BLaER1 treated with 17β-estradiol and CSF1 and Interleukin-3, amounts not matched to agents 10 nM and 100 nM (cell line): ENCODE measurements around the gene RUBCNL.
A peak's percentile ranks its signal among the peaks of the same experiment; 100 is the strongest.
"Not testable (repeated sequence)": the region's sequence is repeated elsewhere in the genome, so short reads cannot be mapped to it uniquely, and the experiment has no call there.

Experiments used
- H3K27ac ChIP-seq, 11 experiments: shearing (Covaris generic); formaldehyde crosslinking; 2 replicates each; pipeline ENCODE4 v1.8.1; 2022
- H3K27me3 ChIP-seq, 11 experiments: shearing (Covaris generic); formaldehyde crosslinking; 2 replicates each; pipeline ENCODE4 v1.8.1; 2022
- H3K36me3 ChIP-seq, 11 experiments: shearing (Covaris generic); formaldehyde crosslinking; 2 replicates each; pipeline ENCODE4 v1.8.1; 2022
- H3K4me1 ChIP-seq, 10 experiments: shearing (Covaris generic); formaldehyde crosslinking; 2 replicates each; pipeline ENCODE4 v1.8.1; 2022
- H3K4me2 ChIP-seq, 11 experiments: shearing (Covaris generic); formaldehyde crosslinking; 2 replicates each; pipeline ENCODE4 v1.8.1; 2022
- H3K4me3 ChIP-seq, 10 experiments: shearing (Covaris generic); formaldehyde crosslinking; 2 replicates each; pipeline ENCODE4 v1.8.1; 2022
- H3K9ac ChIP-seq, 11 experiments: shearing (Covaris generic); formaldehyde crosslinking; 2 replicates each; pipeline ENCODE4 v1.8.1; 2022
- H3K9me3 ChIP-seq, 11 experiments: shearing (Covaris generic); formaldehyde crosslinking; replicated peaks in 1 of 11; 2 replicates each; pipeline ENCODE4 v1.8.1; 2022
- H4K20me1 ChIP-seq, 11 experiments: shearing (Covaris generic); formaldehyde crosslinking; 2 replicates each; pipeline ENCODE4 v1.8.1; 2022
- Cebpa-rat ChIP-seq, 11 experiments: shearing (Covaris generic); IDR thresholded peaks; 2 replicates each; pipeline ENCODE4 v1.8.1; 2022

Gene RUBCNL

GRCh38 chr13:46380242-46380641 lies 6.8 kb downstream of the RUBCNL start:
- Histone ChIP-seq H3K4me1 (peaks cover 23 to 47% (median 26%) of the 10 kb centered on the region in 10 experiments), H3K27me3 (peaks cover 0 to 9% (median 7%) of the 10 kb centered on the region in 11 experiments; a peak in 18 of 22 replicates), H3K4me2 (0 out of 22 replicates have a peak overlapping the region, but pooled peaks of 1 of the 11 experiments have one; percentile 0), H3K27ac (no peak overlapping the region), H4K20me1 (no peaks in the 10 kb centered on the region), H3K9me3 (no peaks in the 10 kb centered on the region), H3K9ac (no peak overlapping the region), H3K4me3 (no peak overlapping the region), H3K36me3 (no peaks in the 10 kb centered on the region)
- no peak for TF ChIP-seq Cebpa-rat (IDR thresholded peaks at IDR 0.05)

- Histone ChIP-seq H3K4me3 (no peak overlapping the region), H4K20me1 (no peaks in the 10 kb centered on the region), H3K9me3 (peaks cover 0 to 5% (median 0%) of the 10 kb centered on the region in 11 experiments; a peak in 1 of 22 replicates), H3K27ac (no peak overlapping the region), H3K27me3 (peaks cover 0 to 2% (median under 1%) of the 10 kb centered on the region in 11 experiments; a peak in 13 of 22 replicates), H3K36me3 (no peaks in the 10 kb centered on the region), H3K9ac (no peak overlapping the region), H3K4me2 (no peak overlapping the region), H3K4me1 (peaks cover 23 to 50% (median 29%) of the 10 kb centered on the region in 10 experiments)
- TF ChIP-seq Cebpa-rat (IDR thresholded peaks at IDR 0.05): no peak
Observed at GRCh38 chr13:46379611-46380010, 7.4 kb downstream of the RUBCNL start.

GRCh38 chr13:46378411-46378810 lies 8.6 kb downstream of the RUBCNL start:
- no peak overlapping the region for H3K27ac ChIP-seq
- H3K27me3 ChIP-seq: no peaks in the 10 kb centered on the region
- TF ChIP-seq Cebpa-rat (IDR thresholded peaks at IDR 0.05): no peak
- no peak overlapping the region for H3K4me2 ChIP-seq
- no peaks in the 10 kb centered on the region for H4K20me1 ChIP-seq
- no peak overlapping the region for H3K9ac ChIP-seq
- no peaks in the 10 kb centered on the region for H3K36me3 ChIP-seq
- peaks cover 0 to 5% (median 0%) of the 10 kb centered on the region in 11 experiments; a peak in 1 of 22 replicates for H3K9me3 ChIP-seq
- peaks cover 19 to 46% (median 26%) of the 10 kb centered on the region in 10 experiments for H3K4me1 ChIP-seq
- H3K4me3 ChIP-seq: no peak overlapping the region

GRCh38 chr13:46377554-46377953 lies 9.5 kb downstream of the RUBCNL start:
- H3K27me3 ChIP-seq: no peaks in the 10 kb centered on the region
- H3K4me1 ChIP-seq: peaks cover 20 to 42% (median 23%) of the 10 kb centered on the region in 10 experiments
- no peak overlapping the region for H3K9ac ChIP-seq
- no peaks in the 10 kb centered on the region for H4K20me1 ChIP-seq
- peak overlapping the region in 1 of 11 experiments; percentile 12; a peak in 1 of 22 replicates for H3K4me2 ChIP-seq
- no peak overlapping the region for H3K4me3 ChIP-seq
- peaks cover 0 to 5% (median 0%) of the 10 kb centered on the region in 11 experiments; a peak in 1 of 22 replicates for H3K9me3 ChIP-seq
- no peaks in the 10 kb centered on the region for H3K36me3 ChIP-seq
- TF ChIP-seq Cebpa-rat (IDR thresholded peaks at IDR 0.05): no peak
- H3K27ac ChIP-seq: no peak overlapping the region

- Histone ChIP-seq H3K4me3 (no peak overlapping the region), H3K36me3 (no peaks in the 10 kb centered on the region), H4K20me1 (no peaks in the 10 kb centered on the region), H3K27ac (no peak overlapping the region), H3K4me2 (peak overlapping the region in 6 of 11 experiments; percentile 19 to 53 (median 40); a peak in 10 of 22 replicates), H3K4me1 (peaks cover 21 to 39% (median 30%) of the 10 kb centered on the region in 10 experiments), H3K27me3 (no peaks in the 10 kb centered on the region), H3K9me3 (peaks cover 0 to 9% (median 0%) of the 10 kb centered on the region in 11 experiments; a peak in 3 of 22 replicates), H3K9ac (no peak overlapping the region)
- TF ChIP-seq Cebpa-rat (IDR thresholded peaks at IDR 0.05): no peak
Observed at GRCh38 chr13:46374710-46375109, 12.3 kb downstream of the RUBCNL start.

GRCh38 chr13:46373623-46374022 lies 13.4 kb downstream of the RUBCNL start:
- H3K36me3 ChIP-seq: no peaks in the 10 kb centered on the region
- 0 out of 22 replicates have a peak overlapping the region, but pooled peaks of 3 of the 11 experiments have one; percentile 37 to 59 (median 40) for H3K4me2 ChIP-seq
- no peak overlapping the region for H3K9ac ChIP-seq
- H3K9me3 ChIP-seq: peaks cover 0 to 9% (median 0%) of the 10 kb centered on the region in 11 experiments; a peak in 3 of 22 replicates
- H3K4me1 ChIP-seq: peaks cover 28 to 48% (median 37%) of the 10 kb centered on the region in 10 experiments
- H4K20me1 ChIP-seq: no peaks in the 10 kb centered on the region
- TF ChIP-seq Cebpa-rat (IDR thresholded peaks at IDR 0.05): no peak
- no peak overlapping the region; a peak in 1 of 22 replicates for H3K27ac ChIP-seq
- no peaks in the 10 kb centered on the region for H3K27me3 ChIP-seq
- no peak overlapping the region for H3K4me3 ChIP-seq

- not testable (repeated sequence) for H3K9me3 ChIP-seq, H3K9ac ChIP-seq, H4K20me1 ChIP-seq, H3K27me3 ChIP-seq, H3K27ac ChIP-seq, H3K36me3 ChIP-seq, H3K4me3 ChIP-seq
- H3K4me1 ChIP-seq: peaks cover 28 to 47% (median 37%) of the 10 kb centered on the region in 10 experiments
- peak overlapping the region in 10 of 11 experiments; percentile 32 to 64 (median 48); a peak in 20 of 22 replicates for H3K4me2 ChIP-seq
Observed at GRCh38 chr13:46372938-46373337, 14.1 kb downstream of the RUBCNL start.

GRCh38 chr13:46372071-46372470 lies 15.0 kb downstream of the RUBCNL start:
- H3K9ac ChIP-seq: no peak overlapping the region
- no peak overlapping the region; a peak in 1 of 22 replicates for H3K27ac ChIP-seq
- H3K27me3 ChIP-seq: no peaks in the 10 kb centered on the region
- H3K4me3 ChIP-seq: no peak overlapping the region
- H3K4me1 ChIP-seq: peaks cover 28 to 52% (median 37%) of the 10 kb centered on the region in 10 experiments
- no peaks in the 10 kb centered on the region for H4K20me1 ChIP-seq
- H3K36me3 ChIP-seq: no peaks in the 10 kb centered on the region
- no peak for TF ChIP-seq Cebpa-rat (IDR thresholded peaks at IDR 0.05)
- H3K4me2 ChIP-seq: peak overlapping the region in 5 of 11 experiments; percentile 5 to 64 (median 52); a peak in 6 of 22 replicates
- peaks cover 0 to 12% (median 0%) of the 10 kb centered on the region in 11 experiments; a peak in 3 of 22 replicates for H3K9me3 ChIP-seq

- TF ChIP-seq Cebpa-rat (IDR thresholded peaks at IDR 0.05): no peak
- peak overlapping the region; percentile 37 to 90 (median 55) for H3K4me2 ChIP-seq
- H3K4me3 ChIP-seq: 0 out of 20 replicates have a peak overlapping the region, but pooled peaks of 1 of the 10 experiments have one; percentile 7
- H3K9me3 ChIP-seq: peaks cover 0 to 14% (median 0%) of the 10 kb centered on the region in 11 experiments; a peak in 3 of 22 replicates
- H3K27ac ChIP-seq: peak overlapping the region in 6 of 11 experiments; percentile 21 to 63 (median 41); a peak in 10 of 22 replicates
- peak overlapping the region in 1 of 11 experiments; percentile 66; a peak in 4 of 22 replicates for H3K9ac ChIP-seq
- H3K36me3 ChIP-seq: no peaks in the 10 kb centered on the region
- H3K27me3 ChIP-seq: no peaks in the 10 kb centered on the region
- H4K20me1 ChIP-seq: no peaks in the 10 kb centered on the region
- peaks cover 27 to 49% (median 35%) of the 10 kb centered on the region in 10 experiments for H3K4me1 ChIP-seq
Observed at GRCh38 chr13:46369506-46370277, 17.4 kb downstream of the RUBCNL start.
